PC-9 (cell line): Measurements from ENCODE around the gene SOX13.

Source experiments
- CTCF ChIP-seq: fragments of 200-600 bp; sonication (generic); conservative IDR thresholded peaks from 2 replicates; pipeline ENCODE4 v1.6.1; 2017; ENCODE audit warnings: mixed run types, antibody characterized with exemption, mild to moderate bottlenecking, moderate library complexity
- EZH2 ChIP-seq: fragments of 200-600 bp; sonication (generic); IDR thresholded peaks from 2 replicates; pipeline ENCODE4 v1.8.0; 2017; ENCODE audit warnings: antibody characterized with exemption, low read depth

- TF ChIP-seq CTCF (no peak), EZH2 (no peak)
Observed at GRCh38 chr1:204045430-204045829, 27.5 kb upstream of the SOX13 start.
